Measurements from ENCODE around the gene VGLL3.

The VGLL3 gene

DNA sequence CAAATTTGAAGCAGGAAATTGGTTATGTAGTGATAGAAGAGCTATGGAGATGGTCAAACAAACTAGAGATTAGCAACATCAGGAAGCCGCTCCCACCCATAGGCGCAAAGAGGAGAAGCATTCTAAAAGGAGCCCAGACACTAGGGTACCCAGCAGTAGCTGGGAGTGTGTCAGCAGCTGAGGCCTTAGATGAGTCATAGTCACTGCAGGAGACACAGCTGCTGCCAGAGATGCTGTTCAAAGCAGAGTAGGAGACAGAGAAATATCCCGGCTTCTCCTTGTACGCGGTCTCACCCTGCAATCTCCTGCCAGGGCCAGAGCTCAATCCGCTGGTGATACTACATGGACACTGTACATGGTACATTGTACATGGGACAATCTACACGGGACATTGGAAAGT lies 61.9 kb downstream of the VGLL3 start:
- H3K4me3 ChIP-seq (replicated peaks; ENCODE audit: low read depth, low read length), result no peak overlapping the region
- no peak for DNase-seq (ENCODE audit: extremely low read depth, low read depth)
- TF ChIP-seq CTCF (IDR thresholded peaks at IDR 0.05; ENCODE audit: low read depth, low read length, missing control alignments), result no peak

DNA sequence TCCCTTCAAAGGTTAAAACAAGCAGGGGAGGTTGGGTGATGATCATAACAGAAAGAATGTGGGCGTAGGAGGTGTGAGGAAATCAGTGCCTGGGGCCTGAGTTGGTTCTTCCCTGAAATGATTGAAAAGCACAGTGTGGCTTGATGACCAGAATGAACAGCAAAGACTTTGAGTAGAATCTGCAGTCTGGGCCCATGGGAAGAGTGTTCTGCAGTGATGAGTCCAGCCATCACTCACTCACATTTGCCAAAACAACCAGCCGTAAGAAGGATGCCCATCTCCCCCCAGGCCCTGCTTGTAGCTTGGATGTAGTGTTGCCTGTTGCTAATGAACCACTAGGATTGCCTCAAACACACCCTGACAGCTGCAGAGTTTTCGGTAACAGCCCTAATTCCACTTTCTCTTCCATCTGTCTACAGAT lies 67.9 kb downstream of the VGLL3 start:
- TF ChIP-seq CTCF (IDR thresholded peaks at IDR 0.05; ENCODE audit: low read depth, low read length, missing control alignments), result no peak
- no peak overlapping the region for H3K4me3 ChIP-seq (replicated peaks; ENCODE audit: low read depth, low read length)
- DNase-seq (ENCODE audit: extremely low read depth, low read depth), result no peak

GRCh38 chr3:86921971-86922680 lies 68.8 kb downstream of the VGLL3 start:
- no peak for DNase-seq (ENCODE audit: extremely low read depth, low read depth)
- no peak overlapping the region for H3K4me3 ChIP-seq (replicated peaks; ENCODE audit: low read depth, low read length)
- TF ChIP-seq CTCF (IDR thresholded peaks at IDR 0.05; ENCODE audit: low read depth, low read length, missing control alignments), result no peak

- no peak overlapping the region for H3K4me3 ChIP-seq (replicated peaks; ENCODE audit: low read depth, low read length)
- DNase-seq (ENCODE audit: extremely low read depth, low read depth), result no peak
- no peak for TF ChIP-seq CTCF (IDR thresholded peaks at IDR 0.05; ENCODE audit: low read depth, low read length, missing control alignments)
Observed at GRCh38 chr3:86914670-86915069, 76.3 kb downstream of the VGLL3 start.

DNA sequence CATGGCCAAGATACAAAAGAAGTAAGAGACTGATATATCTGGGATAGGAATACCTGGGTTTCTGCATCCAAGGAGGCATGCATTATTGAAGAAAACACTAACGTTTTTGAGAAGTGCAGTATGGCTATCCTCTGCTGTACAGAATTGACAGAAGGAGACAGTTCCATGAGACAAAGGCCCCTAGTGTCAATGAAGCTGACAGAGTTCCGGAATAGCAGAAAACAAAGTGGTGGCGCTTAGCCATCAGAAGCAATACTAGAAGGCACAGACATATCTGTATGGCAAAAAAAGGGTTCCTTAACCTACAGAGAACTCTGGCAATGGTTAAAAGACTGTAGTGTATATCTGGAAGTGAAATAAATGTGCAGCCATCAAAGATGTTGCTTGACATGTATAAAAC lies 77.8 kb downstream of the VGLL3 start:
- no peak overlapping the region for H3K4me3 ChIP-seq (replicated peaks; ENCODE audit: low read depth, low read length)

GRCh38 chr3:86895202-86895601 lies 95.7 kb downstream of the VGLL3 start:
- TF ChIP-seq CTCF (IDR thresholded peaks at IDR 0.05; ENCODE audit: low read depth, low read length, missing control alignments), result no peak
- H3K4me3 ChIP-seq (replicated peaks; ENCODE audit: low read depth, low read length), result no peak overlapping the region
- no peak for DNase-seq (ENCODE audit: extremely low read depth, low read depth)

More for the DNA sequence above, 77.8 kb downstream of the VGLL3 start:
- DNase-seq (ENCODE audit: extremely low read depth, low read depth), result no peak
- TF ChIP-seq CTCF (IDR thresholded peaks at IDR 0.05; ENCODE audit: low read depth, low read length, missing control alignments), result no peak
